Measurements from ENCODE around the gene SDC3.
"Not testable (repeated sequence)": the region's sequence is repeated elsewhere in the genome, so short reads cannot be mapped to it uniquely, and the experiment has no call there.

SDC3 gene

DNA sequence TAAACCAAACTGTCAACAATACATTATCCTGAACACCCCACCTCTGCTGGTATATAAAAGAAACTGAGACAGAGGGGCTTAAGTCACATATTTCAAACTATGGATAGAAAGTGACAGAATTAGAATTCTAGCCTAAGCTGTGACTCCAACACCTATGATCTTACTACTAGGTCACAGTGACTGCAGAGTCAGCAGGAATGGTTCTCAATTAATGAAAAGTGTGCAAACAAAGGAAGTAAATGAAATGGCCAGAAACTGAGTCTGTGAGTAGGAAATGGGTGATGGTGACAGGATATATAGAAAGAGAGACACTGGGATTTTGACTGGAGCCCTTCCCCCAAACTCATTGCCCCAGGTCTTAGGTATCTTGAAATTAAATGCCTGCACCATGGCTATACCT, 38.7 kb upstream of the SDC3 start:
- no peaks in the 10 kb centered on the region for H3K27me3 ChIP-seq (ENCODE audit: control insufficient read depth, insufficient read depth, low read length)
- no peaks in the 10 kb centered on the region for H3K79me2 ChIP-seq
- no peaks in the 10 kb centered on the region for H3K4me1 ChIP-seq
- H3K9ac ChIP-seq, result no peak overlapping the region
- H3K4me2 ChIP-seq (ENCODE audit: low read length), result no peak overlapping the region
- no peaks in the 10 kb centered on the region for H3K9me3 ChIP-seq (ENCODE audit: control insufficient read depth, low read length)
- H2AFZ ChIP-seq, result no peak overlapping the region
- no peak overlapping the region for H3K4me3 ChIP-seq (ENCODE audit: low read depth, low read length)
- H3K27ac ChIP-seq, result no peak overlapping the region
- TF ChIP-seq, protein P1, sequence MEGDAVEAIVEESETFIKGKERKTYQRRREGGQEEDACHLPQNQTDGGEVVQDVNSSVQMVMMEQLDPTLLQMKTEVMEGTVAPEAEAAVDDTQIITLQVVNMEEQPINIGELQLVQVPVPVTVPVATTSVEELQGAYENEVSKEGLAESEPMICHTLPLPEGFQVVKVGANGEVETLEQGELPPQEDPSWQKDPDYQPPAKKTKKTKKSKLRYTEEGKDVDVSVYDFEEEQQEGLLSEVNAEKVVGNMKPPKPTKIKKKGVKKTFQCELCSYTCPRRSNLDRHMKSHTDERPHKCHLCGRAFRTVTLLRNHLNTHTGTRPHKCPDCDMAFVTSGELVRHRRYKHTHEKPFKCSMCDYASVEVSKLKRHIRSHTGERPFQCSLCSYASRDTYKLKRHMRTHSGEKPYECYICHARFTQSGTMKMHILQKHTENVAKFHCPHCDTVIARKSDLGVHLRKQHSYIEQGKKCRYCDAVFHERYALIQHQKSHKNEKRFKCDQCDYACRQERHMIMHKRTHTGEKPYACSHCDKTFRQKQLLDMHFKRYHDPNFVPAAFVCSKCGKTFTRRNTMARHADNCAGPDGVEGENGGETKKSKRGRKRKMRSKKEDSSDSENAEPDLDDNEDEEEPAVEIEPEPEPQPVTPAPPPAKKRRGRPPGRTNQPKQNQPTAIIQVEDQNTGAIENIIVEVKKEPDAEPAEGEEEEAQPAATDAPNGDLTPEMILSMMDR (IDR thresholded peaks at IDR 0.05), result no peak
- peaks cover 3% of the 10 kb centered on the region for H3K36me3 ChIP-seq (ENCODE audit: control insufficient read depth, insufficient read depth, low read length)

GRCh38 chr1:30942326-30942963, 33.9 kb upstream of the SDC3 start:
- Histone ChIP-seq H3K4me3 (ENCODE audit: low read depth, low read length) (no peak overlapping the region), H3K9me3 (ENCODE audit: control insufficient read depth, low read length) (no peaks in the 10 kb centered on the region), H3K4me2 (ENCODE audit: low read length) (no peak overlapping the region), H3K9ac (no peak overlapping the region), H3K79me2 (no peaks in the 10 kb centered on the region), H2AFZ (no peak overlapping the region), H3K27ac (no peak overlapping the region), H3K4me1 (no peaks in the 10 kb centered on the region), H3K36me3 (ENCODE audit: control insufficient read depth, insufficient read depth, low read length) (peaks cover 3% of the 10 kb centered on the region), H3K27me3 (ENCODE audit: control insufficient read depth, insufficient read depth, low read length) (no peaks in the 10 kb centered on the region)
- TF ChIP-seq, protein P1 (IDR thresholded peaks at IDR 0.05), result no peak

- no peak overlapping the region for H3K4me3 ChIP-seq (ENCODE audit: low read depth, low read length)
- no peaks in the 10 kb centered on the region for H3K27me3 ChIP-seq (ENCODE audit: control insufficient read depth, insufficient read depth, low read length)
- no peaks in the 10 kb centered on the region for H3K4me1 ChIP-seq
- peaks cover 3% of the 10 kb centered on the region for H3K36me3 ChIP-seq (ENCODE audit: control insufficient read depth, insufficient read depth, low read length)
- TF ChIP-seq, protein P1 (IDR thresholded peaks at IDR 0.05), result no peak
- H3K4me2 ChIP-seq (ENCODE audit: low read length), result no peak overlapping the region
- no peaks in the 10 kb centered on the region for H3K9me3 ChIP-seq (ENCODE audit: control insufficient read depth, low read length)
- no peak overlapping the region for H3K27ac ChIP-seq
- no peak overlapping the region for H2AFZ ChIP-seq
- H3K79me2 ChIP-seq, result no peaks in the 10 kb centered on the region
- H3K9ac ChIP-seq, result no peak overlapping the region
Measured at GRCh38 chr1:30940541-30940940, 32.0 kb upstream of the SDC3 start.

GRCh38 chr1:30936541-30937171, 28.1 kb upstream of the SDC3 start:
- H3K27ac ChIP-seq, result no peak overlapping the region
- no peak overlapping the region for H3K4me2 ChIP-seq (ENCODE audit: low read length)
- H3K79me2 ChIP-seq, result no peaks in the 10 kb centered on the region
- no peak overlapping the region for H3K9ac ChIP-seq
- no peaks in the 10 kb centered on the region for H3K27me3 ChIP-seq (ENCODE audit: control insufficient read depth, insufficient read depth, low read length)
- no peaks in the 10 kb centered on the region for H3K4me1 ChIP-seq
- H2AFZ ChIP-seq, result no peak overlapping the region
- TF ChIP-seq, protein P1 (IDR thresholded peaks at IDR 0.05), result no peak
- H3K9me3 ChIP-seq (ENCODE audit: control insufficient read depth, low read length), result no peaks in the 10 kb centered on the region
- H3K36me3 ChIP-seq (ENCODE audit: control insufficient read depth, insufficient read depth, low read length), result no peaks in the 10 kb centered on the region
- no peak overlapping the region for H3K4me3 ChIP-seq (ENCODE audit: low read depth, low read length)

- H3K4me3 ChIP-seq (ENCODE audit: low read depth, low read length); H2AFZ ChIP-seq; H3K9me3 ChIP-seq (ENCODE audit: control insufficient read depth, low read length); H3K79me2 ChIP-seq; H3K27ac ChIP-seq; H3K4me1 ChIP-seq; H3K27me3 ChIP-seq (ENCODE audit: control insufficient read depth, insufficient read depth, low read length); H3K36me3 ChIP-seq (ENCODE audit: control insufficient read depth, insufficient read depth, low read length); H3K4me2 ChIP-seq (ENCODE audit: low read length); H3K9ac ChIP-seq: not testable (repeated sequence)
Measured at GRCh38 chr1:30935758-30936157, 27.2 kb upstream of the SDC3 start.

Data from parathyroid adenoma (tissue), 2 donors.